GM23338 (cell line): ENCODE data around the gene CCDC110. TPM values are rescaled to one million over a fixed set of nuclear protein-coding genes. Genes with fewer than 3 reads are reported as not detected.
"Not testable (repeated sequence)": the region's sequence is repeated elsewhere in the genome, so short reads cannot be mapped to it uniquely, and the experiment has no call there.

ENCODE experiments used
- ATAC-seq: fragments of 200-7000 bp; cut with Tn5 transposase; 3 replicates; pipeline ENCODE4 v1.9.1; 2020
- DNase-seq: peaks from one replicate; pipeline ENCODE4 v3.0.0-alpha.2; 2015; ENCODE audit warnings: low spot score
- H2AFZ ChIP-seq: fragments of 200-600 bp; sonication (generic); 2 replicates; pipeline ENCODE4 v1.8.0; 2016; ENCODE audit warnings: antibody characterized with exemption, mild to moderate bottlenecking, moderate library complexity
- H3F3A ChIP-seq: fragments of 200-600 bp; sonication (generic); replicated peaks from 2 replicates; pipeline ENCODE4 v1.8.0; 2017; ENCODE audit warnings: antibody characterized with exemption, mixed run types, low read depth
- H3K27ac ChIP-seq: fragments of 200-600 bp; sonication (generic); 2 replicates; pipeline ENCODE4 v1.6.1; 2016; ENCODE audit warnings: low read depth
- H3K27me3 ChIP-seq: fragments of 200-600 bp; sonication (generic); 2 replicates; pipeline ENCODE4 v1.8.0; 2016; ENCODE audit warnings: mild to moderate bottlenecking, mixed run types, moderate library complexity; ENCODE audit not compliant: insufficient read depth
- H3K36me3 ChIP-seq: fragments of 200-600 bp; sonication (generic); 2 replicates; pipeline ENCODE4 v1.8.0; 2016; ENCODE audit warnings: mild to moderate bottlenecking; ENCODE audit not compliant: insufficient read depth
- H3K4me1 ChIP-seq: fragments of 200-600 bp; sonication (generic); 2 replicates; pipeline ENCODE4 v1.8.0; 2016; ENCODE audit warnings: mild to moderate bottlenecking, moderate library complexity; ENCODE audit not compliant: insufficient read depth
- H3K4me2 ChIP-seq: fragments of 200-600 bp; sonication (generic); 2 replicates; pipeline ENCODE4 v1.7.1; 2017; ENCODE audit warnings: mixed run types
- H3K4me3 ChIP-seq: fragments of 200-600 bp; sonication (generic); 2 replicates; pipeline ENCODE4 v1.6.1; 2016; ENCODE audit warnings: mixed run types
- H3K79me2 ChIP-seq: fragments of 200-600 bp; sonication (generic); replicated peaks from 2 replicates; pipeline ENCODE4 v1.8.0; 2017; ENCODE audit warnings: mild to moderate bottlenecking; ENCODE audit not compliant: insufficient read depth
- H3K9me2 ChIP-seq: fragments of 200-600 bp; sonication (generic); 2 replicates; pipeline ENCODE4 v1.8.0; 2017; ENCODE audit not compliant: insufficient read depth
- H4K20me1 ChIP-seq: fragments of 200-600 bp; sonication (generic); replicated peaks from 2 replicates; pipeline ENCODE4 v1.8.0; 2017; ENCODE audit warnings: mild to moderate bottlenecking; ENCODE audit not compliant: insufficient read depth
- H3K27ac Mint-ChIP-seq: 2 replicates; pipeline ENCODE4 v1.8.0; 2020; ENCODE audit warnings: inconsistent platforms, mild to moderate bottlenecking, moderate library complexity, mixed read lengths
- H3K27me3 Mint-ChIP-seq: 3 replicates; pipeline ENCODE4 v1.8.0; 2022; ENCODE audit warnings: low read depth, mild to moderate bottlenecking, moderate library complexity, mixed read lengths, inconsistent platforms; ENCODE audit not compliant: insufficient read depth, poor library complexity
- H3K36me3 Mint-ChIP-seq: 3 replicates; pipeline ENCODE4 v1.8.0; 2021; ENCODE audit warnings: low read depth, mild to moderate bottlenecking, inconsistent platforms, moderate library complexity, mixed read lengths
- H3K4me1 Mint-ChIP-seq: 3 replicates; pipeline ENCODE4 v1.8.0; 2020; ENCODE audit warnings: mild to moderate bottlenecking, inconsistent platforms, mixed read lengths
- H3K4me3 Mint-ChIP-seq: 3 replicates; pipeline ENCODE4 v1.8.0; 2021; ENCODE audit warnings: moderate library complexity, mild to moderate bottlenecking, inconsistent platforms, mixed read lengths
- H3K9me3 Mint-ChIP-seq: 3 replicates; pipeline ENCODE4 v1.8.0; 2020; ENCODE audit warnings: moderate library complexity, mild to moderate bottlenecking, inconsistent platforms, mixed read lengths
- CREB1 ChIP-seq: fragments of 250-450 bp; sonication (Bioruptor Pico); IDR thresholded peaks from 2 replicates; pipeline ENCODE4 v1.5.0; 2020; ENCODE audit warnings: low read depth, mild to moderate bottlenecking, moderate library complexity
- CTCF ChIP-seq, 2 experiments: fragments of 200-600 bp in 1 of 2; sonication (generic) in 1 of 2; conservative IDR thresholded peaks; 2 replicates each; pipeline versions ENCODE4 v1.5.1 to v1.6.1; 2016 to 2017; ENCODE audit warnings: antibody characterized with exemption in 2 of 2, low read depth in 2 of 2, mild to moderate bottlenecking in 2 of 2, moderate library complexity in 1 of 2
- ETS1 ChIP-seq: IDR thresholded peaks from 2 replicates; pipeline ENCODE4 v1.6.1; 2016; ENCODE audit warnings: antibody characterized with exemption
- EZH2phosphoT487 ChIP-seq: fragments of 200-600 bp; sonication (generic); IDR thresholded peaks from one replicate; pipeline ENCODE4 v1.8.1; 2018; ENCODE audit warnings: antibody characterized with exemption; ENCODE audit not compliant: unreplicated experiment
- JUNB ChIP-seq: IDR thresholded peaks from one replicate; pipeline ENCODE4 v1.6.1; 2016; ENCODE audit warnings: antibody characterized with exemption; ENCODE audit not compliant: unreplicated experiment
- NANOG ChIP-seq: IDR thresholded peaks from 2 replicates; pipeline ENCODE4 v1.6.1; 2016; ENCODE audit warnings: antibody characterized with exemption, borderline replicate concordance
- POLR2AphosphoS5 ChIP-seq: IDR thresholded peaks from 2 replicates; pipeline ENCODE4 v1.6.1; 2016; ENCODE audit warnings: antibody characterized with exemption, low read depth
- REST ChIP-seq: IDR thresholded peaks from one replicate; pipeline ENCODE4 v1.6.1; 2018; ENCODE audit warnings: antibody characterized with exemption; ENCODE audit not compliant: unreplicated experiment
- ZNF114 ChIP-seq: fragments of 250-450 bp; sonication (Bioruptor Pico); IDR thresholded peaks from 2 replicates; pipeline ENCODE4 v1.5.0; 2020; ENCODE audit warnings: mild to moderate bottlenecking, moderate library complexity
- ZNF331 ChIP-seq: fragments of 250-450 bp; sonication (Bioruptor Pico); IDR thresholded peaks from 2 replicates; pipeline ENCODE4 v1.5.0; 2020; ENCODE audit warnings: low read depth, mild to moderate bottlenecking, moderate library complexity
- ZNF462 ChIP-seq: fragments of 250-450 bp; sonication (Bioruptor Pico); IDR thresholded peaks from 2 replicates; pipeline ENCODE4 v1.5.0; 2020; ENCODE audit warnings: mild to moderate bottlenecking, moderate library complexity
- polyA plus RNA-seq: library from polyadenylated mRNA; unstranded; fragments of >200 nt; fragmentation: Nextera tagmentation; extraction: Ambion mirVana; gene quantifications from 2 replicates; pipeline ENCODE4 v1.2.1, GENCODE V29; 2016
- total RNA-seq: library from RNA; depleted of rRNA; stranded (reverse); fragments of >200 nt; shearing (Covaris generic); gene quantifications from 2 replicates; pipeline ENCODE4 v1.2.3, GENCODE V29; 2014

Gene CCDC110
- total and polyA plus RNA-seq, 2 experiments from 2014 or later = 5.4 to 6.7 TPM

- not testable (repeated sequence) for H3K4me3 Mint-ChIP-seq, H3K27ac ChIP-seq, H4K20me1 ChIP-seq, H3K4me3 ChIP-seq, H3K4me1 ChIP-seq, H3K79me2 ChIP-seq, H3K9me3 Mint-ChIP-seq, H3K27me3 ChIP-seq, H3K27me3 Mint-ChIP-seq, H2AFZ ChIP-seq, DNase-seq, H3K4me2 ChIP-seq, H3K36me3 Mint-ChIP-seq, H3K4me1 Mint-ChIP-seq, H3K27ac Mint-ChIP-seq, ATAC-seq, H3F3A ChIP-seq, H3K36me3 ChIP-seq, H3K9me2 ChIP-seq
Measured at GRCh38 chr4:185511243-185511642, 39.7 kb upstream of the CCDC110 start.

GRCh38 chr4:185510806-185511205 is 39.3 kb upstream of the CCDC110 start:
- Histone ChIP-seq H3K27ac (no peak overlapping the region), H4K20me1 (no peaks in the 10 kb centered on the region), H3K4me1 (no peaks in the 10 kb centered on the region; the same call in 1 of the 2 replicates), H3F3A (no peaks in the 10 kb centered on the region), H2AFZ (no peak overlapping the region), H3K4me2 (no peak overlapping the region), H3K4me3 (no peak overlapping the region), H3K79me2 (no peaks in the 10 kb centered on the region), H3K36me3 (no peaks in the 10 kb centered on the region), H3K9me2 (no peaks in the 10 kb centered on the region), H3K27me3 (no peaks in the 10 kb centered on the region)
- Mint-ChIP-seq H3K36me3 (no peaks in the 10 kb centered on the region), H3K4me3 (no peak overlapping the region), H3K27me3 (no peaks in the 10 kb centered on the region), H3K9me3 (no peaks in the 10 kb centered on the region), H3K4me1 (no peaks in the 10 kb centered on the region), H3K27ac (no peak overlapping the region)
- DNase-seq = no peak
- no peak for ATAC-seq
- TF ChIP-seq JUNB = no peak
- no peak for TF ChIP-seq ZNF331 (CRISPR knock-in tag)
- no peak for TF ChIP-seq ZNF114 (CRISPR knock-in tag)
- no peak for TF ChIP-seq ZNF462 (CRISPR knock-in tag)
- TF ChIP-seq ETS1 = no peak
- no peak for TF ChIP-seq NANOG
- no peak for TF ChIP-seq REST
- TF ChIP-seq CREB1 (CRISPR knock-in tag) = no peak
- no peak for TF ChIP-seq CTCF (conservative IDR thresholded peaks at IDR 0.05; ENCODE audit: low read depth in 2 of 2)
- TF ChIP-seq EZH2phosphoT487 = no peak
- no peak for TF ChIP-seq POLR2AphosphoS5
